Stimulated activated CD8-positive, alpha-beta memory T cell treated with anti-CD3 and anti-CD28 coated beads, Interleukin-15, amount 100 ng/mL, for 48 hours (primary cell): Measurements from ENCODE around the gene CFAP53.
"Not testable (repeated sequence)": the region's sequence is repeated elsewhere in the genome, so short reads cannot be mapped to it uniquely, and the experiment has no call there.

ENCODE experiments used
- DNase-seq, 2 donors: peaks; one replicate each; pipeline ENCODE4 v3.0.0-alpha.2; 2020; ENCODE audit warnings: low read depth in 2 of 2

The CFAP53 gene

GRCh38 chr18:50272568-50272967, 6.3 kb upstream of the CFAP53 start:
- no peak for DNase-seq

GRCh38 chr18:50268022-50268747, 1.9 kb upstream of the CFAP53 start:
- DNase-seq, result peak; percentile 75 to 77

DNA sequence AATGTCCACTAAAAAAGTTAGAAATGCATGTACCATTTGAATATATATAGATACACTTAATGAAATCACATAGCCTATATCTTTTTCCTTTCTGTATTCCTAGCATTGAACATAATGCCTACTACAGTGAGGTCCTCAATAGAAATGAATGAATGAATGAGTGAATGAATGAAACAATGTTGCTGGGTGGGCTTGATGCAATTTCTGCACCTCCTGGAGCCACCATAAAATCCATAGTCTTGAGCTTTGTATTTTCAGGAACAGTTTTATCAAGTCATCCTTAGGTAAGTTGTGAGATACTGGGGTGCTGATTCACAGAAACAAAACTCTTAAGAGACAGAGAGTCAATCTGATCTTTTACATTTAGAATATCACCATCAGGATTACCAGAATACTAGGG, 3.3 kb downstream of the CFAP53 start:
- DNase-seq, result no peak

DNA sequence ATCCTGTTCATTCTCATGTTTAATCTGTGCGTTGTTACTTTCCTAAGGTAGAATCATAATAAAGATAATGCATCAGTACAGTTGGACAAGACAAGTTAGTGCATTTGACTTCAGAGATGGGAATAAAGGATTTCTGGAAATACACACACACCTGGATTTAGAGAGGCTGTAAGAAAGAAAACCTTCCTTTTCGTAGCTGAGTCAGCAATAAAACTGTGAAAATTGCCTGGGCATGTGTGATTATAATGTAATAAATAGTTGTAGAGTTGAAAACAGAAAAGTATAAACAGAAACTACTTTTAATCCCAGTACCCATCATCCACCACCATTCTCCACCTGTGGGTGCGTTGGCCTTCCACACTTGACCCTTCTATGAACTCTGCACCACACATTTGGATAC, 15.4 kb downstream of the CFAP53 start:
- DNase-seq, result no peak

DNA sequence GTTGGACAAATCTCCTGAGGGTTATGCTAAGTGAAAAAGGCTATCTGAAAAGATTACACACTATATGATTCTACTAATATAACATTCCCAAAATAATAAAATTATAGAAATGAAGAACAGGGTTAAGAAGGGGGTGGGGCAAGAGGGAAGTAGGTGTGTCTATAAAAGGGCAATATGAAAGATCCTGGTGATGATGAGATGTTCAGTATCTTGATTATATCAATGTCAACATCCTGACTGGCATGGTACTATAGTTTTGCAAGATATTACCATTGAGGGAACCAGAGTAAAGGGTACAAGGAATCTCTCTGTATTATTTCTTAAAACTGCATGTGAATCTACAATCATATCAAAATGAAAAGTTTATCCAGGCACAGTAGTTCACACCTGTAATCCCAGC, 16.7 kb downstream of the CFAP53 start:
- no peak for DNase-seq

- no peak for DNase-seq
Measured at GRCh38 chr18:50247561-50247960, 18.7 kb downstream of the CFAP53 start.

GRCh38 chr18:50241768-50242167, 24.5 kb downstream of the CFAP53 start:
- not testable (repeated sequence) for DNase-seq

DNA sequence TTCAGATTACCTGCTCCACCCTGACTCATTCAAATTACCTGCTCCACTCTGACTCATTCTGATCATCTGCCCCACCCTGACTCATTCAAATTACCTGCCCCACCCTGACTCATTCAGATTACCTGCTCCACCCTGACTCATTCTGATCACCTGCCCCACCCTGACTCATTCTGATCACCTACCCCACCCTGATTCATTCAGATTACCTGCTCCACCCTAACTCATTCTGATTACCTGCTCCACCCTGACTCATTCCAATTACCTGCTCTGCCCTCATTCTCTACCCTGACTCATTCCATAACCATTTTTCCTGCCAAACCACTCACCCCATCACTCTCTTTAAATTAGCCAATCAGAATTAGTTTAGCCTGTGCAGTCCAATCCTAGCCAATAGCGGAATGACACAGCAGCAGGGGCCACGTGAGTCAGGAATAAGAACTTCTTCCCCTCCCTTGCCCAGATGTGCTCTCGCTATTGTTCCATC, 26.2 kb downstream of the CFAP53 start:
- DNase-seq, result no peak

- no peak for DNase-seq
Measured at GRCh38 chr18:50232419-50232818, 33.9 kb downstream of the CFAP53 start.

- no peak for DNase-seq
Measured at GRCh38 chr18:50231621-50232020, 34.7 kb downstream of the CFAP53 start.

DNA sequence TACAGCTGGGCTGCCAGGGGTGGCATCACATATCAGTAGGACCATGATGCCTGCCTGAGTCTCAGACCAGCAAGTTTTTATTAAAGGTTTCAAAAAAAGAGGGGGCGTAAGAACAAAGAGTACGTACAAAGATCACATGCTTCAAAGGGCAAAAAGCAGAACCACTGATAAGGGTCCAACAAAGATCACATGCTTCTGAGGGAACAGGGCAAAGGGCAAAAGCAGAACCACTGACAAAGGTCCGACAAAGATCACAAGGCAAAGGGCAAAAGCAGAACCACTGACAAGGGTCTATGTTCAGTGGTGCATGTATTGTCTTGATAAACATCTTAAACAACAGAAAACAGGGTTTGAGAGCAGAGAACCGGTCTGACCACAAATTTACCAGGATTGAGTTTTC, 46.0 kb downstream of the CFAP53 start:
- DNase-seq, result not testable (repeated sequence)

- DNase-seq, result no peak
Measured at GRCh38 chr18:50218432-50219197, 47.7 kb downstream of the CFAP53 start.

- DNase-seq, result no peak
Measured at GRCh38 chr18:50209311-50209710, 57.0 kb downstream of the CFAP53 start.

GRCh38 chr18:50207722-50208121, 58.6 kb downstream of the CFAP53 start:
- no peak for DNase-seq

DNA sequence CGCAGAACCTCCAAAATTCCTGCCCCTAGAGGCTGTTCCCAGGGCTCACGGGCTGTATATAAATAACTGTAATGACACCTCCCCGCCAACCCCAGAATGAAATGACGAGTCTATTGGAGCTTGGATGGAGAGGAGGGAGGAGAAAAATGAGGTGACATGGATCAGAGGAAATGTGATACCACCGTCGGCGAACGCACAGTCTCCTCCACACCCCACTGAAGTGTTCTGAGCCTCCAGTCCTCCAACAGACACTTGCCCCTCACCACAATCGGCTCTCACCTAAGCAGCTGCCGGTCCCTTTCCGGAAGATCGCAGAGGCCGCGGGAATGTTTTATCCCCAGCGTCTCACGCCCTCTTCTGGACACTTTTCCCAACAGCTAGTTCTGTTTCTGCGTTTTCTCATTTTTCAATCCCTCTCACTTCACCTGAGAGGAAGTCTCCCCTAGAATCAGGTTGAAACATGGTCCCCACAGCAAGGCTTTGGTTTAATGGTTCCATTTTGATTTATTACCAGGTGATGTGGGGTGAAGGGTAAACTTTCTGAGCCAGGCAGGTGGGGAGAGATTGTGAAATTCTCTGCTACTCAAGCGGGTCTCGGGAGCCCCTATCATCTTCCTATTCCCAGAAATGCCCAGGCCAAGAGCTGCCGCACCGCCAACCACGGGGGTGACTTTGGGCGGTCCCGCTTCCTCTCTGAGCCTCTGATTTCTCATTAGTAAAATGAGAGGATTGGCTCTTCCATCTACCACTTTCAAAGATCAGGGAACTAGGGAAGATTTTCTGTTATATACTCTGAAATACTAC, 62.3 kb downstream of the CFAP53 start:
- no peak for DNase-seq

DNA sequence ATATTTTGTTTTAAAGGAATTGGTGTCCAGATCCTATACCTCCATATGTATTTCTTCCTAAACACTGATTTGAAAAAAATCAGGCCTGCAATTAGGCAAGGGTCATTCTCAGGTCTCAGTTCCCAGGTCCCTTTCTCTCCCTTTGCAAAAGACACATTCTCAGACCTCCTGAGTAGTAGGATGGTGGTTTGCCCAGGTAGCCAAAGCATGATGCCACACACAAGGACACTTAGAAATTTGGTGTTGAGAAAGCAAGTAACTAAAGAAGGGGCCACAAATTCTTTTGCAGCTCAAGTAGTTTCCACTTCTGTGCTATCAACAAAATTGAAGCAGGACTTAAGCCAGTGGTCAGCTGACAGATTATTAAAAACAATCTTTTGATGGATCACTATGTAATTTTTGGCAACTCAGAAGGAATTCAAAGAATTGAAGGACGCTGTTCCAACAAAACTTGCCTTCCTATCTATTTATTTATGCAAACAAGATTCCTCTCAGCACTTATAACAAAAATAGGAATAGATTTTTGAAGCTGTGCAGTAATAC, 64.7 kb downstream of the CFAP53 start:
- no peak for DNase-seq

GRCh38 chr18:50199921-50200320, 66.4 kb downstream of the CFAP53 start:
- DNase-seq, result no peak

DNA sequence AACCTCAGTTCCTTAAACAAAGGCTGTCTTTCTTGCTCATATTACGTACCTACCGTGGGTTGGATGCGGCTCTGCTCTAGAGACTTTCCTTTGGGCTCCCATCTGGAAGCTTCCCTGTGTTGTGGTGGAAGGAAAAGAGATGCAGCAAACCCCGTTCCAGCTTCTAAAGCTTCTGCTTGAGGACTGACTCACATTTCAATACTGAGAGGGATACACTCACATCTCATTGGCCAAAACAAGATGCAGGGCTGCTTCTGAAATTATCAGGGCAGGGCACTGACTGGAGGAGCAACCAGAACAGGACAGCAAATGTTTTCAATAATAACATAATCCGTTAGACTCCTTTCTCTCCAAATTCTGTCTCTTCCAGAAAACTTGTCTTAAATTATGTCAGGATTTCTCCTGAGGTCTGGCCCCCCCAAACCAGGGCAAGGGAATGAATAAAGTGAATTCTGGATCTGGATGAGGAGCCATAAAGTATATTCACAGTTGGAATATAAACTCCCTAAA, 66.9 kb downstream of the CFAP53 start:
- no peak for DNase-seq

- DNase-seq, result no peak
Measured at GRCh38 chr18:50196261-50196660, 70.0 kb downstream of the CFAP53 start.

GRCh38 chr18:50195689-50196088, 70.6 kb downstream of the CFAP53 start:
- no peak for DNase-seq

DNA sequence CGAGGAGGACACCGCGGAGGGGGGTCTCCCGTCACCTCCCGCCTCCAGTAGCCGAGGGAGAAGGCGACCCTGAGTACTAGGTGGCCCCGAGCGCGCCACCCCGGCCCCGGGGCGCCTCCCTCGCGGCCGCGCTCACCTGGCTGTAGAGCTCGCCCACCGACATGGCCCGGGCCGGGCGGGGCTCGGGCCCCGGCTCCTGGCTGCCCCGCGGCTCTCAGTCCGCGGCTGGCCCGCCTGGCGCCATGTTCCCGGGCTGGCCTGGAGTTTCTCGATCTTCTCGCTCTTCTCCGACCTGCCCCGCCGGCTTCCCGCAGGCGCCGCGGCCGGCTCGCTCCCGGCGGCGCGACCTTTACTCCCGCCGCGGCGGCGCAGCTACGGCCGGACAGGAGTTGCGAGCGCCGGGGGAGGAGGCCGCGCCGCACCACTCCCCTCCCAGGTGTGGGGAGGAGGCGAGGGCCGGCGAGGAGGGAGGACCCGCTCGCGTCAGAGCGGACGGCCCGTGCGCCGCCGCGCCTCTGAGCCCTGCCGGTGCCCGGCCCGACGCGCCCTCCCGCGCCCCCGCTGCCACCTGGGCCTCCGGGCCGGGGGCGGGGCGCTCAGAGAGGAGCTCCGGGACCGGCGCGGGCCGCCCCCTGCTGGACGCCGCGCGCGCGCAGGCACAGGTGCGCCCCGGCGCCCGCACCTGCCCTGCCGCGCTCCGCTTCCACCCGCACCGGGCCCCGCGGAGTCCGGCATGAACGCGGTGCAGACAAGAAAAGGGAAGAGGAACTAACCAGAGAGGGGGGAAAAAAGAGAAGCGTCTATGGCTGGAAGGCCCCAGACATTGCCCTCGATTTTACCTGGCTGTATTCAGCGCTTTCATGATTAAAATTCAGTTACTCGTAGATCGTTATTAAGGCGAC, 71.4 kb downstream of the CFAP53 start, which contains the start of gene MYO5B:
Gene MYO5B (minus strand): TSS at position 517 of the 902 bp plus-strand sequence. CDS start 354 bp downstream, at position 163.
- peak; percentile 39 to 43 for DNase-seq
